ENCODE results near the gene BEX3. TPM values are rescaled to one million over a fixed set of nuclear protein-coding genes. Genes with fewer than 3 reads are reported as not detected.
"Not testable (repeated sequence)": the region's sequence is repeated elsewhere in the genome, so short reads cannot be mapped to it uniquely, and the experiment has no call there.

Gene BEX3
- total RNA-seq, 3 donors from 2014 or later (not counting 1 experiment from before 2014, with no cell fraction given) = 1.0 to 2.8 (median 1.7) TPM

DNA sequence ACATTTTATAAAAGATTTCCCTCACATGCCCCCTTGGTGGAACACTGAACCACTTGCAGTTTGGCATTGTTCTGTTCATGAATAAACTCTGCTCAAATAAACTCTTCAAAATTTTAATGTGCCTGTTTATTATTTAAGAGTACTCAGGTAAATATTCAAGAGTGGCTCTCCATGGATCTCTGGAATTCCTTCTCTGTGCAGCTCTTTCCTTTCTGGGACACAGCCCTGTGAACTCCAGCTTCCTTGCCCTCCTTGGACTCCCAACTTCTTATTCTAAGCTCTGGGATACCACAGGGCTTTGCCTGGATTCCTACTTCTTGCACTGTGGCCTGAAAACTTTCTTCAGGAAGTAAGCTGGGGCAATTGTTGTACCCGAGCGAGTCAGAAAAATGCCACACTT is 8.3 kb downstream of the BEX3 start:
- TF ChIP-seq, protein P1, sequence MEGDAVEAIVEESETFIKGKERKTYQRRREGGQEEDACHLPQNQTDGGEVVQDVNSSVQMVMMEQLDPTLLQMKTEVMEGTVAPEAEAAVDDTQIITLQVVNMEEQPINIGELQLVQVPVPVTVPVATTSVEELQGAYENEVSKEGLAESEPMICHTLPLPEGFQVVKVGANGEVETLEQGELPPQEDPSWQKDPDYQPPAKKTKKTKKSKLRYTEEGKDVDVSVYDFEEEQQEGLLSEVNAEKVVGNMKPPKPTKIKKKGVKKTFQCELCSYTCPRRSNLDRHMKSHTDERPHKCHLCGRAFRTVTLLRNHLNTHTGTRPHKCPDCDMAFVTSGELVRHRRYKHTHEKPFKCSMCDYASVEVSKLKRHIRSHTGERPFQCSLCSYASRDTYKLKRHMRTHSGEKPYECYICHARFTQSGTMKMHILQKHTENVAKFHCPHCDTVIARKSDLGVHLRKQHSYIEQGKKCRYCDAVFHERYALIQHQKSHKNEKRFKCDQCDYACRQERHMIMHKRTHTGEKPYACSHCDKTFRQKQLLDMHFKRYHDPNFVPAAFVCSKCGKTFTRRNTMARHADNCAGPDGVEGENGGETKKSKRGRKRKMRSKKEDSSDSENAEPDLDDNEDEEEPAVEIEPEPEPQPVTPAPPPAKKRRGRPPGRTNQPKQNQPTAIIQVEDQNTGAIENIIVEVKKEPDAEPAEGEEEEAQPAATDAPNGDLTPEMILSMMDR (IDR thresholded peaks at IDR 0.05) = no peak
- DNase-seq (no peak), ATAC-seq (no peak)
- H3K4me3 ChIP-seq (ENCODE audit: low read length) = no peak overlapping the region
- no peaks in the 10 kb centered on the region for H3K27me3 ChIP-seq (ENCODE audit: control insufficient read depth, insufficient read depth, low read length)
- intact Hi-C loops (cut with micrococcal nuclease) = no loop called here
- Mint-ChIP-seq H3K36me3 (no peaks in the 10 kb centered on the region), H3K4me1 (no peaks in the 10 kb centered on the region), H3K27ac (no peak overlapping the region), H3K4me3 (no peak overlapping the region), H3K27me3 (ENCODE audit: low read depth in 2 of 2) (peaks cover 8 to 22% of the 10 kb centered on the region in 2 donors), H3K9me3 (no peaks in the 10 kb centered on the region)
- 78% methylated on average over 2 of the region's 2 CpGs for WGBS (ENCODE audit: insufficient coverage)
- H3K9me3 ChIP-seq (ENCODE audit: control insufficient read depth, insufficient read depth, low read length) = no peaks in the 10 kb centered on the region
- no peak overlapping the region for H3K27ac ChIP-seq (ENCODE audit: low read length)
- H3K36me3 ChIP-seq (ENCODE audit: control insufficient read depth, insufficient read depth, low read length) = no peaks in the 10 kb centered on the region
- no peaks in the 10 kb centered on the region for H3K4me1 ChIP-seq (ENCODE audit: control insufficient read depth, insufficient read depth, low read length)

DNA sequence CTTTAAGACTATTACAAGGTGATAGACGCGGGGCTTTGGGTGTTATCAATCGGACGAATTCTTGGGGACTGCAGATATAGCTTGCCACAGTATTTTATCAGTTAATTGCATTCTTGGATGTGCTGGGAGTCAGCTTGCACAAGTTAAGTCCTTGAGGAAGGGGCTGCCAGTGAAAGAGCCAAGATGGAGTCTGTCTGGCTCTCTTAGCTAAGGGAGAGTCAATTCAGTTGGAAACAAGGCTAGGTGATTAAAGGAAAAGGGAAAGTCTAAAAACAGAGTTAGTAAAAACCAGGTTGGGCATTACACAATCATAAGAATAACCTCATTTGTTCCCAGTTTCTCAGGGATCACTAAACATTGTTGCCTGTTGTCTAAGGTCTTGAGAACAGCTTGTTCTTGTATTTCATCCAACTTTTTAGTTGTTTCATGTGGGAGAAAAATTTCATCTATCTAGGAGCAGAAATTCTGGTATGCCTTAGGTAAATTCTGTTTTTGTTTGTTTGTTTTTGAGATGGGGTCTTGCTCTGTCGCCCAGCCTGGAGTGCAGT is 9.0 kb downstream of the BEX3 start:
- ATAC-seq; H3K4me1 Mint-ChIP-seq; H3K9me3 Mint-ChIP-seq; H3K4me3 Mint-ChIP-seq; H3K36me3 Mint-ChIP-seq; H3K36me3 ChIP-seq (ENCODE audit: control insufficient read depth, insufficient read depth, low read length); H3K27ac ChIP-seq (ENCODE audit: low read length); intact Hi-C loops (cut with micrococcal nuclease); H3K4me1 ChIP-seq (ENCODE audit: control insufficient read depth, insufficient read depth, low read length); H3K27ac Mint-ChIP-seq; H3K9me3 ChIP-seq (ENCODE audit: control insufficient read depth, insufficient read depth, low read length); H3K4me3 ChIP-seq (ENCODE audit: low read length); DNase-seq; H3K27me3 ChIP-seq (ENCODE audit: control insufficient read depth, insufficient read depth, low read length): not testable (repeated sequence)
- no CpG with 5 or more reads among the region's 5 CpGs for WGBS (ENCODE audit: insufficient coverage)
- peaks cover 8 to 27% of the 10 kb centered on the region in 2 donors for H3K27me3 Mint-ChIP-seq (ENCODE audit: low read depth in 2 of 2)

DNA sequence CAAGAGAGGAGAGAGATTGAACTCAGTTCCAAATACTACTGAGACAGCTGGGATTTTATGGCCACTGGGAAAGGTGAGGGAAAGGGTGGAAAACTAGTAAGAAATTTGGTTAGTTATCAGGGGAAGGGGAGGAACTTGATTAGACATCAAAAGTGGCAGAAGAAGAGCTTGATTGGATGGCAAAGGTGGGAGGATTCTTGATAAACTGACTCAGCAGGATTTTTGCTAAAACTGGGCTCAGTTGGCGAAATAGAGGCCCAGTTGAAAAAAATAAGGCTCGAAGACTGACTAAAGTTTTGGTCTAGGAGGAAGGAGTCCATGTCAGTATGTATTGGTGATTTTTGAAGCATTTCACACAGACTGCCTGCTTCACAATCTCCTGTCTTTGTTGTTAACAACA is 10.0 kb downstream of the BEX3 start:
- H3K4me1 Mint-ChIP-seq = no peaks in the 10 kb centered on the region
- TF ChIP-seq, protein P1 (IDR thresholded peaks at IDR 0.05) = no peak
- WGBS (ENCODE audit: insufficient coverage) = 83% methylated on average over 1 of the region's 2 CpGs
- H3K27ac ChIP-seq (ENCODE audit: low read length) = no peak overlapping the region
- H3K9me3 Mint-ChIP-seq = no peaks in the 10 kb centered on the region
- no peaks in the 10 kb centered on the region for H3K27me3 ChIP-seq (ENCODE audit: control insufficient read depth, insufficient read depth, low read length)
- ATAC-seq = no peak
- H3K4me3 Mint-ChIP-seq = no peak overlapping the region
- H3K36me3 Mint-ChIP-seq = no peaks in the 10 kb centered on the region
- H3K27me3 Mint-ChIP-seq (ENCODE audit: low read depth in 2 of 2) = peaks cover 8 to 35% of the 10 kb centered on the region in 2 donors
- intact Hi-C loops (cut with micrococcal nuclease) = no loop called here
- DNase-seq = no peak
- H3K4me1 ChIP-seq (ENCODE audit: control insufficient read depth, insufficient read depth, low read length) = no peaks in the 10 kb centered on the region
- H3K36me3 ChIP-seq (ENCODE audit: control insufficient read depth, insufficient read depth, low read length) = no peaks in the 10 kb centered on the region
- no peak overlapping the region for H3K27ac Mint-ChIP-seq
- H3K9me3 ChIP-seq (ENCODE audit: control insufficient read depth, insufficient read depth, low read length) = no peaks in the 10 kb centered on the region
- no peak overlapping the region for H3K4me3 ChIP-seq (ENCODE audit: low read length)

DNA sequence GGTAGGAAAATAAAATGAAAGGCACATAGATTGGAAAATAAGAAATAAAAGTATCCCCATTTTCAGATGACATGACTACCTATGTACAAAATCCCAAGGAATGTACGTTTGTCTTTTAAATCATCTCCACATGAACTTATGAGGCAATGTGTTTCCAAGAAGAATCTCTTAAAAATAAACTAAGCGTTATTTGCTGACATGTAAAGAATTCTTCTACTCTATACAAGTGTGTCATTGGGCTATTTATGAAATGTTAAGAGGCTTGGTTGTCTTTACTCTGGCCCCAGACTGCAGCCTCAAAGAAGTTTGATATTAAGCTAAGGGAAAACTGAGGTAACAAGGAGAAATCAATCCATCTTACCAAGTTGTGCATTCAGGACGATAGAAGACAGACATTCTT is 17.1 kb downstream of the BEX3 start:
- no peaks in the 10 kb centered on the region for H3K4me1 ChIP-seq (ENCODE audit: control insufficient read depth, insufficient read depth, low read length)
- Mint-ChIP-seq H3K4me1 (no peaks in the 10 kb centered on the region), H3K4me3 (no peak overlapping the region), H3K36me3 (no peaks in the 10 kb centered on the region), H3K27me3 (ENCODE audit: low read depth in 2 of 2) (peaks cover 4 to 32% of the 10 kb centered on the region in 2 donors), H3K9me3 (no peaks in the 10 kb centered on the region), H3K27ac (no peak overlapping the region)
- no peak overlapping the region for H3K4me3 ChIP-seq (ENCODE audit: low read length)
- intact Hi-C loops (cut with micrococcal nuclease) = no loop called here
- H3K27me3 ChIP-seq (ENCODE audit: control insufficient read depth, insufficient read depth, low read length) = no peaks in the 10 kb centered on the region
- TF ChIP-seq, protein P1 (IDR thresholded peaks at IDR 0.05) = no peak
- no peaks in the 10 kb centered on the region for H3K9me3 ChIP-seq (ENCODE audit: control insufficient read depth, insufficient read depth, low read length)
- DNase-seq (no peak), ATAC-seq (no peak)
- WGBS (ENCODE audit: insufficient coverage) = 85% methylated on average over 2 of the region's 3 CpGs
- no peaks in the 10 kb centered on the region for H3K36me3 ChIP-seq (ENCODE audit: control insufficient read depth, insufficient read depth, low read length)
- H3K27ac ChIP-seq (ENCODE audit: low read length) = no peak overlapping the region

Data from natural killer cell (primary cell).